Right atrium auricular region (tissue), 2 donors: ENCODE data around the gene LRP1B. TPM values are rescaled to one million over a fixed set of nuclear protein-coding genes. Genes with fewer than 3 reads are reported as not detected.

ENCODE experiments used
- DNase-seq: peaks from one replicate; pipeline ENCODE4 v3.0.0-alpha.2; 2019; ENCODE audit warnings: low spot score
- H3K27ac ChIP-seq, 2 donors: fragments of 200-600 bp; sonication (generic); 1 replicate in 1 of 2; 2 replicates in 1 of 2; pipeline ENCODE4 v1.5.1; 2016 to 2019
- H3K27me3 ChIP-seq, 2 donors: fragments of 200-600 bp; sonication (generic); one replicate each; pipeline versions ENCODE4 v1.5.1 to v1.6.0; 2017 to 2019
- H3K36me3 ChIP-seq: fragments of 200-600 bp; sonication (generic); one replicate; pipeline ENCODE4 v1.5.1; 2016
- H3K4me1 ChIP-seq, 2 donors: fragments of 200-600 bp; sonication (generic); one replicate each; pipeline versions ENCODE4 v1.5.1 to v1.6.0; 2017 to 2019
- H3K4me3 ChIP-seq, 2 donors: fragments of 200-600 bp; sonication (generic); 1 replicate in 1 of 2; 2 replicates in 1 of 2; pipeline ENCODE4 v1.5.1; 2017 to 2019; ENCODE audit warnings: mild to moderate bottlenecking in 1 of 2, moderate library complexity in 1 of 2
- H3K9me3 ChIP-seq, 2 donors: fragments of 200-600 bp; sonication (generic); one replicate each; pipeline ENCODE4 v1.5.1; 2019
- total RNA-seq, 2 donors: library from RNA; depleted of rRNA; stranded (reverse); fragments of >200 nt; gene quantifications; one replicate each; pipeline ENCODE4 v1.1.0, GENCODE V29; 2016
- TF ChIP-seq, protein P1 (sequence below), 2 donors: fragments of 200-600 bp; sonication (generic); IDR thresholded peaks; one replicate each; pipeline ENCODE4 v1.5.1; 2019; ENCODE audit warnings: antibody characterized with exemption in 2 of 2

Gene LRP1B
- total RNA-seq, 2 donors from 2014 or later = 0.44 to 0.47 TPM

DNA sequence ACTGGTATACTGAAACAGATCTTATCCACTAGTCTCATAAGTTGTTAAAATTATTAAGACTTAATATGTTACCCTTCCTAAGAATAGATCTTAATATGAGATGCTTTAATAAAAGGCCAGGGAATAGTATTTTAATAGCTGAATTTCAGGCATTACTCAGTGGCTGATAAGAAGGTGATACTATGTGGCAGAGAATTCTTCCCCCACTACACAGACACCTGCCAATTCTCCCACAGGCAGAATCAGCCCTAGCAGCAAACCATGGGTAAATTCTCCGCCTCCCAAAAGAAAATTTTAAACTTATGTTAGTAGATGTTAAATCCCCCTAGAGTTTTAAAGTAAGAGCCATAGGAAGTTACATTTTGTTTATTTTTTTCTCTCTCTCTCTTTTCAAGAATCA lies 888.8 kb downstream of the LRP1B start:
- H3K27ac ChIP-seq = peak overlapping the region in 1 of 2 donors; percentile 59
- TF ChIP-seq, protein P1, sequence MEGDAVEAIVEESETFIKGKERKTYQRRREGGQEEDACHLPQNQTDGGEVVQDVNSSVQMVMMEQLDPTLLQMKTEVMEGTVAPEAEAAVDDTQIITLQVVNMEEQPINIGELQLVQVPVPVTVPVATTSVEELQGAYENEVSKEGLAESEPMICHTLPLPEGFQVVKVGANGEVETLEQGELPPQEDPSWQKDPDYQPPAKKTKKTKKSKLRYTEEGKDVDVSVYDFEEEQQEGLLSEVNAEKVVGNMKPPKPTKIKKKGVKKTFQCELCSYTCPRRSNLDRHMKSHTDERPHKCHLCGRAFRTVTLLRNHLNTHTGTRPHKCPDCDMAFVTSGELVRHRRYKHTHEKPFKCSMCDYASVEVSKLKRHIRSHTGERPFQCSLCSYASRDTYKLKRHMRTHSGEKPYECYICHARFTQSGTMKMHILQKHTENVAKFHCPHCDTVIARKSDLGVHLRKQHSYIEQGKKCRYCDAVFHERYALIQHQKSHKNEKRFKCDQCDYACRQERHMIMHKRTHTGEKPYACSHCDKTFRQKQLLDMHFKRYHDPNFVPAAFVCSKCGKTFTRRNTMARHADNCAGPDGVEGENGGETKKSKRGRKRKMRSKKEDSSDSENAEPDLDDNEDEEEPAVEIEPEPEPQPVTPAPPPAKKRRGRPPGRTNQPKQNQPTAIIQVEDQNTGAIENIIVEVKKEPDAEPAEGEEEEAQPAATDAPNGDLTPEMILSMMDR (IDR thresholded peaks at IDR 0.05) = no peak
- H3K27me3 ChIP-seq = no peaks in the 10 kb centered on the region
- no peak overlapping the region for H3K4me3 ChIP-seq
- H3K9me3 ChIP-seq = no peaks in the 10 kb centered on the region
- H3K36me3 ChIP-seq = no peaks in the 10 kb centered on the region
- no peaks in the 10 kb centered on the region for H3K4me1 ChIP-seq
- DNase-seq = no peak

DNA sequence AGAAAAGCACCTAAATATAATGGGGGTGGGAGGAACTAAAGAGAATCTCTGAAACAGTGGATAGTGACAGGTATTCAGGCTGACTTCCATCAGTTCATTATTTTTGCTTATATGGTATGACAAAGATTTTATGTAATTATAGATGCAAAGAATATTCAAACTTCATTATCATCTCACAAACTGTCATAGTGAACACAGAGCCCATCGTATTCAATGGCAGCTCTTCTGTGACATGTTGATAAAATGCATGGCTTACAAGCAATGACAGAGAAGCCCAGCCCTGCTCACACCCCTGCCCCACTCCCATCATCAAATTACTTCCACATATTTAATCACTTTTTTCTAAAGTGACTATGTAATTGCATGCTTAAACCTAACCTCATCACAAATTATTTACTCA lies 904.3 kb downstream of the LRP1B start:
- no peaks in the 10 kb centered on the region for H3K36me3 ChIP-seq
- no peak overlapping the region for H3K4me3 ChIP-seq
- TF ChIP-seq, protein P1 (IDR thresholded peaks at IDR 0.05) = no peak
- DNase-seq = no peak
- peaks cover 0 to 6% of the 10 kb centered on the region in 2 donors for H3K9me3 ChIP-seq
- no peaks in the 10 kb centered on the region for H3K4me1 ChIP-seq
- H3K27ac ChIP-seq = no peak overlapping the region
- H3K27me3 ChIP-seq = no peaks in the 10 kb centered on the region

DNA sequence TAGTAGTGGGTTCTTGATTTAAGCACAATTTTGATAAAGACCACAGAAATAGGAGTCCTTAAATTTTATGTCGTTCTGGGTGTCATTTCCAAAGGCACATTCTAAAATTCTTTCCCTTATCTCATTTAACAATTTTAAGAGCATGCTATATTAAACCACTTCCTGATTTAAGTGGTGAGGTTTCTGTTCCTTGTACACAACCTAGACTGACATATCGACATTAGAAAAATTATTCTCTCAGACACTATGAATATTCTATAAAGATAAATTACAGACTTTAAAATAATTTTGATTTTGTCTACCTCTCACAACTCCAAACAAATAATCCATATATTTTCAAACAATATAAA lies 923.8 kb downstream of the LRP1B start:
- no peaks in the 10 kb centered on the region for H3K27me3 ChIP-seq
- no peaks in the 10 kb centered on the region for H3K4me1 ChIP-seq
- no peak for DNase-seq
- no peak overlapping the region for H3K4me3 ChIP-seq
- H3K27ac ChIP-seq = peak overlapping the region; percentile 9 to 71
- no peaks in the 10 kb centered on the region for H3K9me3 ChIP-seq
- TF ChIP-seq, protein P1 (IDR thresholded peaks at IDR 0.05) = no peak
- no peaks in the 10 kb centered on the region for H3K36me3 ChIP-seq

DNA sequence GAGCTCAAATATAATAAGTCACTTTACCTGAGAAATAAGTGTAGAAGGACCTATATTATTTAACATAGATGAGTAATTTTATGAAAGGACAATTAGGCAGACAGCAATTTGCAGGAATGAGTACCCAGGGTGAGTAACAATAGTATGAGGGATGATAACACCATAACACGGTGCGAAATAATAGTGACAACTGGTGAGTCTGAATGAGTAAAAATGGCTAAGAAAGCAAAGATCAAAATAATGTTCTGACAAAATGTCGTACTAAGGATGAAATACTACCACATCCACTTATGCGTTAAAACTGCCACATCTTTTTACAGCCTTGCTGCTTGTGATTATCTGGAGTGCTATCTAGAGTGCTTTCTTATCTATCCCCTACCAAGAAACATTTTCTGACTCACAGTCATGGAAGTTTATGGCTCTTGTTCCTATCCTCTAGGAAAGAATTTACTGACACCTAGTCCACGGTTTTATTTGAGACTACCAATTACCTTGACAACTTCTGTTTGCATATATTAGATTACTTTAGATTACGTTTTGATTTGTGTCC lies 929.7 kb downstream of the LRP1B start:
- no peaks in the 10 kb centered on the region for H3K27me3 ChIP-seq
- DNase-seq = no peak
- H3K27ac ChIP-seq = no peak overlapping the region
- no peaks in the 10 kb centered on the region for H3K4me1 ChIP-seq
- no peaks in the 10 kb centered on the region for H3K9me3 ChIP-seq
- H3K4me3 ChIP-seq = no peak overlapping the region
- H3K36me3 ChIP-seq = no peaks in the 10 kb centered on the region
- TF ChIP-seq, protein P1 (IDR thresholded peaks at IDR 0.05) = no peak

DNA sequence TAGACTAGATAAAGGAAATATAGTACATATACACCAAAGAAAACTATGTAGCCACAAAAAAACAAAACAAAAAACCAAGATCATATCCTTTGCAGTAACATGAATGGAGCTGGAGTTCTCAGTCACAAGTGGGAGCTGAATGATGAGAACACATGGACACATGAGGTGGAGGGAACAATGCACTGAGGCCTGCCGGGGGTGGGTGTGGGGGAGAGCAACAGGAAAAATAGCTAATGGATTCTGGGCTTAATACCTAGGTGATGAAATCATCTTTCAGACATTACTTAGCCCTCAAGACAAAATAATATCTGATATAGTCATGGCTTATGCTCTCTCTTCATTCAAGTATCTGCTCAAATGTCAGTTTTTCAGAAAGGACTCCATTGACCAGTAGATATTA lies 930.6 kb downstream of the LRP1B start:
- TF ChIP-seq, protein P1 (IDR thresholded peaks at IDR 0.05) = no peak
- no peak for DNase-seq
- no peak overlapping the region for H3K27ac ChIP-seq

DNA sequence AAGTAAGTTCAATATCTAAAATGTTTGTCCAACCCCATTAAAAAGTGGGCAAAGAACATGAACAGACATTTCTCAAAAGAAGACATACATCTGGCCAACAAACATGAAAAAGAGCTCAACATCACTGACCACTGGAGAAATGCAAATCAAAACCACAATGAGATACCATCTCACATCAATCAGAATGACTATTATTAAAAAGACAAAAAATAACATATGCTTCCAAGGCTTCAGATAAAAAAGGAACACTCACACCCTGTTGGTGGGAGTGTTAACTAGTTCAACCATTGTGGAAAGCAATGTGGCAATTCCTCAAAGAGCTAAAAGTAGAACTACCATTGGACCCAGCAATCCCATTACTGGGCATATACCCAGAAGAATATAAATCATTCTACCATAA lies 931.1 kb downstream of the LRP1B start:
- no peaks in the 10 kb centered on the region for H3K9me3 ChIP-seq
- no peak overlapping the region for H3K27ac ChIP-seq
- no peaks in the 10 kb centered on the region for H3K36me3 ChIP-seq
- DNase-seq = no peak
- TF ChIP-seq, protein P1 (IDR thresholded peaks at IDR 0.05) = no peak
- H3K4me3 ChIP-seq = no peak overlapping the region
- no peaks in the 10 kb centered on the region for H3K4me1 ChIP-seq
- no peaks in the 10 kb centered on the region for H3K27me3 ChIP-seq

More for the DNA sequence above, 930.6 kb downstream of the LRP1B start:
- no peaks in the 10 kb centered on the region for H3K9me3 ChIP-seq
- no peak overlapping the region for H3K4me3 ChIP-seq
- no peaks in the 10 kb centered on the region for H3K36me3 ChIP-seq
- H3K4me1 ChIP-seq = no peaks in the 10 kb centered on the region
- no peaks in the 10 kb centered on the region for H3K27me3 ChIP-seq
